Endothelial cell of umbilical vein (primary cell): ENCODE data around the gene DIAPH2.

ENCODE experiments used
- POLR2AphosphoS5 ChIP-seq: IDR thresholded peaks from 2 replicates; pipeline ENCODE4 v1.6.1; 2012; ENCODE audit warnings: low read depth, mild to moderate bottlenecking, control low read depth, low read length, moderate library complexity; ENCODE audit not compliant: insufficient read depth
- TF ChIP-seq, protein P1 (sequence below), 2 donors: IDR thresholded peaks; 1 replicate in 1 of 2; 2 replicates in 1 of 2; pipeline ENCODE4 v1.5.1; 2011; ENCODE audit warnings: low read length in 2 of 2, mild to moderate bottlenecking in 2 of 2, moderate library complexity in 2 of 2, control low read depth in 1 of 2, inconsistent platforms in 1 of 2, low read depth in 1 of 2; ENCODE audit not compliant: insufficient read depth in 1 of 2; ENCODE audit errors: extremely low read depth in 1 of 2

DNA sequence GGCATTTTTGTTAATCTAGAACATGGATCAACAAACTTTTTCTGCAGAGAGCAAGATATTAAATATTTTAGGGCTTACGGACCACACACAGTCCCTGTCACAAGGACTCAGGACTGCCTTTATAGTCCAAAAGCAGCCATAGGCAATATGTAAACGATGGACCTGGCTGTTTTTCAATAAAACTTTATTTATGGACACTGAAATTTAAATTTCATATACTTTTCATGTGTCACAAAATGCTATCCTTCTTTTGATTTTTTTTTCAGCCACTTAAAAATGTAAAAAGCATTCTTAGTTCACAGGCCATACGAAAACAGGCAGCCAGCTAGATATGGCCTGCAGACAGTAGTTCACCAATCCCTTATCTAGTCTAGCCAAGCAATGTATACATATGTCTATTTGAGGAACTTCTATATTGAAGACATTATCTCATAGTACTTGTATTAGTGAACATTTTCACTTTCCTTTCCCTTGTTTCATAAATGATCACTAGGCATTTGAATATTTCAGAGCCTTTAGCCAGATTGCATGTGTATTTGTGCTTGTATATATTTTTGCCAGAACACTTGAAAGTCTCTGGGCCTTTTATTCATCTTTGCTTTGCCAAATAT lies 549.9 kb downstream of the DIAPH2 start:
- TF ChIP-seq, protein P1, sequence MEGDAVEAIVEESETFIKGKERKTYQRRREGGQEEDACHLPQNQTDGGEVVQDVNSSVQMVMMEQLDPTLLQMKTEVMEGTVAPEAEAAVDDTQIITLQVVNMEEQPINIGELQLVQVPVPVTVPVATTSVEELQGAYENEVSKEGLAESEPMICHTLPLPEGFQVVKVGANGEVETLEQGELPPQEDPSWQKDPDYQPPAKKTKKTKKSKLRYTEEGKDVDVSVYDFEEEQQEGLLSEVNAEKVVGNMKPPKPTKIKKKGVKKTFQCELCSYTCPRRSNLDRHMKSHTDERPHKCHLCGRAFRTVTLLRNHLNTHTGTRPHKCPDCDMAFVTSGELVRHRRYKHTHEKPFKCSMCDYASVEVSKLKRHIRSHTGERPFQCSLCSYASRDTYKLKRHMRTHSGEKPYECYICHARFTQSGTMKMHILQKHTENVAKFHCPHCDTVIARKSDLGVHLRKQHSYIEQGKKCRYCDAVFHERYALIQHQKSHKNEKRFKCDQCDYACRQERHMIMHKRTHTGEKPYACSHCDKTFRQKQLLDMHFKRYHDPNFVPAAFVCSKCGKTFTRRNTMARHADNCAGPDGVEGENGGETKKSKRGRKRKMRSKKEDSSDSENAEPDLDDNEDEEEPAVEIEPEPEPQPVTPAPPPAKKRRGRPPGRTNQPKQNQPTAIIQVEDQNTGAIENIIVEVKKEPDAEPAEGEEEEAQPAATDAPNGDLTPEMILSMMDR (IDR thresholded peaks at IDR 0.05; ENCODE audit: extremely low read depth in 1 of 2, insufficient read depth in 1 of 2, low read depth in 1 of 2, low read length in 2 of 2), result no peak
- TF ChIP-seq POLR2AphosphoS5, result no peak
